Vagina (tissue), 2 donors: ENCODE data around the gene TBCD.

Experiments used
- CTCF ChIP-seq, 3 experiments: fragments of 450-650 bp in 2 of 3; fragments of 200-600 bp in 1 of 3; sonication (generic) in 1 of 3; IDR thresholded peaks; one replicate each; pipeline ENCODE4 v1.5.1; 2017 to 2019; ENCODE audit warnings: antibody characterized with exemption in 3 of 3, mild to moderate bottlenecking in 2 of 3, moderate library complexity in 2 of 3
- POLR2A ChIP-seq, 2 donors: fragments of 450-650 bp; IDR thresholded peaks; one replicate each; pipeline ENCODE4 v1.6.1; 2017; ENCODE audit warnings: antibody characterized with exemption in 2 of 2, mild to moderate bottlenecking in 2 of 2, moderate library complexity in 2 of 2
- POLR2AphosphoS5 ChIP-seq, 2 donors: sonication (generic); formaldehyde crosslinking; IDR thresholded peaks; one replicate each; pipeline ENCODE4 v1.9.0; 2017; ENCODE audit warnings: antibody characterized with exemption in 2 of 2, mild to moderate bottlenecking in 2 of 2, low read depth in 1 of 2; ENCODE audit not compliant: insufficient read depth in 1 of 2

DNA sequence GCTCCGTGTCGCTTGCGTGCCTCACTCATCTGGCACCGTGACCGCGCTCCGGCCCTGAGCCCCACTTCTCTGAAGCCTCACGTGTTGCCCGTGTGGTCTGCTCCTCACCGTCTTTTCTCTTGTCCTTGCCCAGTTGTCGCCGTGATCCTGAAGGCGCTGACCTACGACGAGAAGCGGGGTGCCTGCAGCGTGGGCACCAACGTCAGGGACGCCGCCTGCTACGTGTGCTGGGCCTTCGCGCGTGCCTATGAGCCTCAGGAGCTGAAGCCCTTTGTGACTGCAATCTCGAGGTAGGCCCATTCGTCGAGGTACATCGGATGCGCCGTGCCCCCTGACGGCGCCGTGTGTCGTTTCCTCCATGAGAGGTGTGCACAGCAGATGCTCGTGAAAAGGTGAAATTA is 118.2 kb downstream of the TBCD start:
- TF ChIP-seq POLR2A (IDR thresholded peaks at IDR 0.05) (no peak), CTCF (IDR thresholded peaks at IDR 0.05) (no peak), POLR2AphosphoS5 (IDR thresholded peaks at IDR 0.05; ENCODE audit: insufficient read depth in 1 of 2, low read depth in 1 of 2) (no peak)
